ENCODE data around the gene HLTF. TPM values are rescaled to one million over a fixed set of nuclear protein-coding genes. Genes with fewer than 3 reads are reported as not detected.

HLTF gene
- total and polyA plus RNA-seq, 2 of the 4 experiments (the other 2 are of a cell fraction): 12.6 to 39.1 TPM

- Histone ChIP-seq H3K18ac (ENCODE audit: low read depth, low read length) (no peak overlapping the region), H2BK20ac (ENCODE audit: low read depth, low read length) (no peak overlapping the region), H3K4me1 (ENCODE audit: control insufficient read depth, insufficient read depth, low read length) (no peaks in the 10 kb centered on the region), H2BK5ac (ENCODE audit: low read depth, low read length, poor library complexity, severe bottlenecking) (no peak overlapping the region), H2BK15ac (ENCODE audit: low read depth, low read length) (no peak overlapping the region), H4K91ac (ENCODE audit: insufficient read depth, low read depth, low read length) (no peak overlapping the region), H3K23ac (ENCODE audit: low read depth, low read length) (no peak overlapping the region), H3K14ac (replicated peaks; ENCODE audit: low read depth, low read length) (no peak overlapping the region), H4K8ac (ENCODE audit: low read depth in 2 of 2, low read length in 2 of 2) (no peak overlapping the region), H3K27me3 (ENCODE audit: control insufficient read depth, insufficient read depth, low read length) (no peaks in the 10 kb centered on the region), H3K9ac (ENCODE audit: low read depth, low read length) (no peak overlapping the region), H2BK120ac (ENCODE audit: low read depth, low read length) (no peak overlapping the region), H3K4ac (ENCODE audit: low read depth, low read length) (no peak overlapping the region), H4K5ac (ENCODE audit: low read depth, low read length) (no peak overlapping the region), H3K27ac (ENCODE audit: insufficient read depth, low read length) (no peak overlapping the region), H4K20me1 (ENCODE audit: insufficient read depth, low read length) (no peaks in the 10 kb centered on the region), H3K79me1 (ENCODE audit: low read depth in 1 of 2, low read length in 2 of 2) (peaks cover 4 to 8% of the 10 kb centered on the region in 2 experiments; a peak in 3 of 4 replicates), H3K9me3 (ENCODE audit: control insufficient read depth, insufficient read depth, low read length) (no peaks in the 10 kb centered on the region), H3K36me3 (ENCODE audit: control insufficient read depth, insufficient read depth, low read length) (no peaks in the 10 kb centered on the region), H2AK9ac (replicated peaks; ENCODE audit: low read depth, low read length, poor library complexity) (peak overlapping the region; percentile 34), H3K9me1 (ENCODE audit: insufficient read depth, low read length) (no peaks in the 10 kb centered on the region), H2AFZ (replicated peaks; ENCODE audit: low read length, poor library complexity) (no peak overlapping the region), H3K56ac (ENCODE audit: extremely low read depth, insufficient read depth, low read length) (no peak overlapping the region), H3K4me3 (ENCODE audit: insufficient read depth, low read depth, low read length) (no peak overlapping the region), H2AK5ac (ENCODE audit: low read depth, low read length) (no peak overlapping the region), H3K4me2 (ENCODE audit: low read depth, low read length) (no peak overlapping the region)
- ChIA-PET POLR2A (ENCODE audit: unreplicated experiment) (no interaction called here), CTCF (interaction anchor here (0.7 kb wide), 1 partner anchor 1259 kb away, joined by 3 read pairs; no protein-coding TSS in a partner anchor)
- ATAC-seq (ENCODE audit: low read depth) (no peak), DNase-seq (no peak)
- no TSS peak for BruUV-seq (replicated peaks)
- dilution Hi-C loops (cut with HindIII; ENCODE audit: low sequenced_read_pairs, unreplicated experiment) (no loop called here), in situ Hi-C loops (cut with MboI; ENCODE audit: low sequenced_read_pairs) (no loop called here), intact Hi-C loops (cut with micrococcal nuclease) (no loop called here)
- no CpG with 5 or more reads among the region's 1 CpG for WGBS, 2 experiments (ENCODE audit: extremely low coverage in 2 of 2, insufficient read length in 1 of 2)
- no peak for TF ChIP-seq MAFK (IDR thresholded peaks at IDR 0.05; ENCODE audit: low read depth, low read length)
- TF ChIP-seq CTCF (conservative IDR thresholded peaks at IDR 0.05; ENCODE audit: low read depth, low read length): no peak
- no peak for TF ChIP-seq RAD21 (IDR thresholded peaks at IDR 0.05; ENCODE audit: low read length)
- no peak for TF ChIP-seq RFX5 (IDR thresholded peaks at IDR 0.05; ENCODE audit: low read depth, low read length)
- no peak for TF ChIP-seq BHLHE40 (IDR thresholded peaks at IDR 0.05; ENCODE audit: low read depth, low read length)
- no peak for TF ChIP-seq SMC3 (IDR thresholded peaks at IDR 0.05; ENCODE audit: low read depth, low read length)
- no peak for TF ChIP-seq CHD1 (IDR thresholded peaks at IDR 0.05; ENCODE audit: low read depth, low read length)
- no peak for TF ChIP-seq USF2 (IDR thresholded peaks at IDR 0.05; ENCODE audit: low read depth, low read length)
- TF ChIP-seq CEBPB (IDR thresholded peaks at IDR 0.05; ENCODE audit: low read depth, low read length): no peak
- TF ChIP-seq MAZ (IDR thresholded peaks at IDR 0.05; ENCODE audit: borderline replicate concordance, low read depth, low read length): no peak
- no peak for TF ChIP-seq FOS (IDR thresholded peaks at IDR 0.05; ENCODE audit: low read depth, low read length)
- TF ChIP-seq NFE2L2 (IDR thresholded peaks at IDR 0.05; ENCODE audit: low read depth, low read length): no peak
- TF ChIP-seq POLR2A (IDR thresholded peaks at IDR 0.05; ENCODE audit: low read depth, low read length): no peak
- TF ChIP-seq MXI1 (IDR thresholded peaks at IDR 0.05; ENCODE audit: borderline replicate concordance, low read depth, low read length): no peak
- no peak for TF ChIP-seq RCOR1 (IDR thresholded peaks at IDR 0.05; ENCODE audit: insufficient replicate concordance, low read length)
- TF ChIP-seq ELK1 (IDR thresholded peaks at IDR 0.05; ENCODE audit: borderline replicate concordance, low read depth, low read length): no peak
These were observed 4.1 kb upstream of the HLTF start for GRCh38 chr3:149090461-149090860.

Measured in IMR-90 (cell line).